NCI-H1105 treated with DMSO at 0.1 percent for 48 hours (cell line): ENCODE results near the gene GGA2.
"Not testable (repeated sequence)": the region's sequence is repeated elsewhere in the genome, so short reads cannot be mapped to it uniquely, and the experiment has no call there.

Source experiments
- DNase-seq: peaks from one replicate; lab custom pipeline; 2025; lab: John Stamatoyannopoulos, UW

The GGA2 gene

GRCh38 chr16:23510164-23510914, at the start of gene GGA2:
Gene GGA2, minus strand, starts transcription at chr16:23510494. Its CDS starts 83 bp downstream, at chr16:23510411.
- DNase-seq, result peak; percentile 73

- no peak for DNase-seq
These were observed 47.7 kb upstream of the GGA2 start for GRCh38 chr16:23557779-23558702.

DNA sequence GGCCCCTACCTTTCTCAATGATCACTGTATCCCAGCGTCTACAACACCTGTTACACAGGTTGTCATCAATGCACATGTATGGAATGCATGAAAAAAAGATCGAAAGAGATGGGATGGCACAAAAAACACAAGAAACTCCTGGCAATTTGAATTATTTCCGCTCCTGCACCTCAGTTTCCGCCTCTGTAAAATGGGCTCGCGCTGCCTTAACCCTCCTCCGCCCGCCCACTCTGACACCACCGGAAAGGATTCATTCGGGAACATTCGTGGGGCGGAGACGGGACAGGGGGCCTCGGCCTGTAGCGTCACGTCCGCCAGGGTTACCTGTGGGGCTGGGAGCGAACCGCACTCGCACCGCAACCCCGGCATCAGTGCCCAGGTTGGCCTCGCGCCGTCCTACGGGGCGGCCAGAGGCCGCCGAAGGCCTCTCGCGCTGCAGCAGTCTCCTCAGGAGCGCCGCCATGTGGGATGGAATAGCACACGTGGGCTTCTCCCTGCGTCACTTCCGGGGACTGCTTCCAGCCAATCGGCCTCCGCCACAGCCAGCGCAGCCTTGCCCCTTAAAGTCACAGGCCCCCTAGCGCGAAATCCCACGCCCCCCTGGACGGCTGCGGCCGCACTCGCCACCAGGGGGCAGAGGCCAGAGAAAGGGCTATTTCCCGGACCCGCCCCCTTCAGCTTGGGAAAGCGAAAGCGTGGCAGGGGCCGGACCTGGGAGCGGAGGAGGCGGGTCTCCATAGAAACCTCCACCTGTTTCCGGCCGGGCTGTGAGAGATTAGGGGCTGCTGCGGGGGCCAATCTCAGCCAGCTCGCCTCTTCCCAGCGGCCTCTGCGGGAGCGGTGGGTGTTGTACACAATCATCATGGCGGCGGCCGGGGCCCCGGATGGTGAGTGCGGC, 46.8 kb upstream of the GGA2 start, which contains the start of the genes EARS2 and UBFD1:
Gene EARS2, minus strand, starts transcription at position 470 of the 898 bp plus-strand sequence. Its CDS starts 7 bp downstream, at position 463.
Gene UBFD1, plus strand, starts transcription at position 847 of the 898 bp plus-strand sequence. Its CDS starts 16 bp downstream, at position 863.
- peak; percentile 96 for DNase-seq

- no peak for DNase-seq
These were observed 44.2 kb upstream of the GGA2 start for GRCh38 chr16:23554536-23554935.

GRCh38 chr16:23552161-23552560, 41.9 kb upstream of the GGA2 start:
- no peak for DNase-seq

- no peak for DNase-seq
These were observed 39.6 kb upstream of the GGA2 start for GRCh38 chr16:23549938-23550337.

DNA sequence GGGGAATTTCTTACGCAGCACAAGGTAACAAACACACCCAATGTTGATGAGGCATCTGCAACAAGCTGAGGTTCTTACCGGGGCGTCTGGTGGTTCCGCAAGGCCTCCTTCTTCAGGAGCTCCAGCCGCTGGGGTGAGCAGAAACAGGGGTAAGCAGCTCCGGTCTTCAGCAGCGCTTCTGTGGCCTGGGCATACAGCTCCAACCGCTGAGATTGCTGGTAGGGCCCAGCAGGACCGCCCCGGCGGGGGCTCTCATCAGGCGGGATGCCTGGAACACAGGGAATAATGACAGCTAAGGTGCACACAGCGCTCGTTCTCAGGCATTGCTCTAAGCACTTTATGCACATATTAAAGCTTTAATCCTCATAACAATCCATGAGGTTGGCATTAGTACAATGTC, 34.1 kb upstream of the GGA2 start:
- DNase-seq, result no peak

DNA sequence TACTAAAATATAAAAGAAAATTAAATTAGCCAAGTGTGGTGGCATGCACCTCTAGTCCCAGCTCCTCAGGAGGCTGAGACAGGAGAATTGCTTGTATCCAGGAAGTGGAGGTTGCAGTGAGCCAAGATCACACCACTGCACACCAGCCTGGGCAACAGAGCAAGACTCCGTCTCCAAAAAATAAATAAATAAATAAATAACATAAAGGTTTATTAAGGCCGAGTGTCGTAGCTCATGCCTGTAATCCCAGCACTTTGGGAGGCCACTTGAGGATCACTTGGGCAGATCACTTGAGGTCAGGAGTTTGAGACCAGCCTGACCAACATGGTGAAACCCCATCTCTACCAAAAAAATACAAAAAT, 30.5 kb upstream of the GGA2 start:
- not testable (repeated sequence) for DNase-seq

GRCh38 chr16:23539984-23540816, 29.9 kb upstream of the GGA2 start:
- no peak for DNase-seq

GRCh38 chr16:23538919-23539278, 28.6 kb upstream of the GGA2 start:
- no peak for DNase-seq

- DNase-seq, result no peak
These were observed 27.1 kb upstream of the GGA2 start for GRCh38 chr16:23537390-23537789.

GRCh38 chr16:23535901-23536300, 25.6 kb upstream of the GGA2 start:
- no peak for DNase-seq

- no peak for DNase-seq
These were observed 24.9 kb upstream of the GGA2 start for GRCh38 chr16:23534868-23535860.

DNA sequence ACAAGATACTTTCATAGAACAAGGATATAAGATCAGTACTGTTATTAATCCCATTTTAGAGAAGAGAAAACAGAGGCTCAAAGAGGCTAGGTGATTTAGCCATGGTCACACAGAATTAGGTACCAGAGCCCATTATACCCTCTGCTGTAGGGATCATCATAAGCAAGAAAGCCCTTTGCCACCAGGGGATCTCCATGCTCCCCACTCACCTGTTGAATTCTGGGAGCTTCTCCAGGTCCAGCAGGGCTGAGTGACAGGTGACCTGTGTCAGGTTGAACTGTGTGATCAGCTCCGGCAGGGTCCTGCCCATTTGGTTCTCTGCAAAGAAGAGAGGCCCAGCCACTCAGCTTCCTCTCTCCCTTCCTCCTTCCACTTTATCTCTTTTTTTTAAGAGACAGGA, 22.2 kb upstream of the GGA2 start:
- DNase-seq, result no peak

GRCh38 chr16:23530062-23530461, 19.8 kb upstream of the GGA2 start:
- DNase-seq, result no peak

DNA sequence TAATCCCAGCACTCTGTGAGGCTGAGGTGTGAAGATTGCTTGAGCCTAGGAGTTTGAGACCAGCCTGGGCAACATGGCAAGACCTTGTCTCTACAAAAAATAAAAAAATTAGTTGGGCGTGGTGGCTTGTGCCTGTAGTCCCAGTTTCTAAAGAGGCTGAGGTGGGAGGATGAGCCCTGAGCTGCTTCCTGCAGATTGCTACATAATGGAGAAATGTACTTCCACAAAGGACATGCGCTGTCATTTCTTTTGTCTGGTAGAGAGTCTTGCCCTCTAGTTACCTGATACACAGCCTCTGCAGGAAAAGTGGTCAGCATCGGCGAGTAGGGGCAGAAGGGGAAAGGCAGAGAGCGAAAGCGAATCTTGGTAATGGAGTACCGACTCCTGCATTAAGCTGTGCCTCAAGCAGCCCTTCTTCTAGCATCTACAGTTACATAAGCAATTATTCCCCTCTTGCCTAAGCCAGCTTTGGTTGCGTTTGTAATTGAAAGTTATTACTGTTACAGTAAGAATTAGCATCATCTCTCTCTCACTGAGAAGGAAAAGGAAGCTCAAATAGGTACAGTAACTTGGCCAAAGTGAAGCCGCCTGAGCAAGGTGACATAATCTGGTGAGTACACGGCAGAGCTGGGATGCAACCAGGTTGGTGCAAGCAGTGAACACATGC, 18.5 kb upstream of the GGA2 start:
- no peak for DNase-seq

DNA sequence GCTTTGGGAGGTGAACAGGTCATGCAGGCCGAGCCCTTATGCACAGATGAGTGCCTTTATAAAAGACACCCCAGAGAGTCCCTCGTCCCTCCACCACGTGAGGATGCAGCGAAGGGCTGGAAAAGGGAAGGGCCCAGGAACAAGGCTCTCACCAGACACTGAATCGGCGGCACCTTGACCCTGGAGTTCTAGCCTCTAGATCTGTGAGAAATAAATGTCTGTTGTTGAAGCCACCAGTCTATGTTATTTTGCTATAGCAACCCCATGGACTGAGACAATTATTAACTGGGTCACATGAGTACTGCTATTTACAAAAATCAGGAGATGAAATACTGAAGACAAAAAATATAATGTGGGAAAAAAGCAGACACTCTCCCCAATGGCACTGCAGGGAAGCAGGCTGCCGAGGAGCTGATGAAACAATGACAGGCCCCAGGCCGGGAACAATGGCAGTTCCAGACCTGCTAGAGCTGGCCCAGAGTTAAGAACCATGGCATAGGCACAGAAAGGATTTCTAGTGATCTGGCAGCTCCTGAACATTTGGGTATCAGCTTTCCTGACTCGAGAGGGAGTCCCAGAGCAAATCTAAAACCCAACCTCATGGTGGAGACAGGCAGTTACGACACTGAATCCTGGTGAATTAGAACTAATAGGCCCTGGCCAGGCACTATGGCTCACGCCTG, 17.8 kb upstream of the GGA2 start:
- DNase-seq, result no peak

DNA sequence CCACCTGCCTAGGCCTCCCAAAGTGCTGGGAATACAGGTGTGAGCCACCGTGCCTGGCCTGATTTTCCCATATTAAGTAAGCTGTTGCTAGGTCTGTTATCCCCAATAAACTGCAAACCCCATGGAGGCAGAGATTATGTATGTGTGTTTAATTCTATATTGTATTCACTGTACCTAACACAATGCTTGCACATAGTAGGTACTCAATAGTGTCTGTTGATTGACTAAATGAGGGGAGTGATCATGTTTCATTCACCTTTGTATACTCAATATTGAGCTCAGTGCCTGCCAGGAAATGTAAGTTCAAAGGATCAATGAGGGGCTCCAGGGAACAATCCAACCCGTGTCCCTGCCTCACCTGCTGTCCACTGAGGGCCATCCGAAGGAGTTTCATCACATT, 14.6 kb upstream of the GGA2 start:
- DNase-seq, result no peak
